Measurements from ENCODE around the gene C1QTNF3.
A peak's percentile ranks its signal among the peaks of the same experiment; 100 is the strongest.
"Not testable (repeated sequence)": the region's sequence is repeated elsewhere in the genome, so short reads cannot be mapped to it uniquely, and the experiment has no call there.

C1QTNF3 gene

GRCh38 chr5:34040472-34040871 is 2.5 kb downstream of the C1QTNF3 start:
- H3K4me1 ChIP-seq (ENCODE audit: control insufficient read depth in 2 of 2, insufficient read depth in 2 of 2, low read length in 2 of 2), result peaks cover under 1 to 3% of the 10 kb centered on the region in 2 donors

GRCh38 chr5:34039398-34040157 is 3.4 kb downstream of the C1QTNF3 start:
- Histone ChIP-seq H3K9me3 (ENCODE audit: control insufficient read depth in 2 of 2, low read length in 2 of 2) (no peaks in the 10 kb centered on the region), H3K27ac (ENCODE audit: low read depth in 2 of 2, low read length in 2 of 2) (no peak overlapping the region), H3K4me1 (ENCODE audit: control insufficient read depth in 2 of 2, insufficient read depth in 2 of 2, low read length in 2 of 2) (peaks cover 9% of the 10 kb centered on the region in 2 donors), H3K4me3 (ENCODE audit: low read length in 2 of 2) (no peak overlapping the region), H3K27me3 (ENCODE audit: control insufficient read depth in 2 of 2, insufficient read depth in 2 of 2, low read length in 2 of 2) (no peaks in the 10 kb centered on the region), H3K9ac (ENCODE audit: low read depth in 1 of 2, low read length in 2 of 2) (no peak overlapping the region), H3K36me3 (ENCODE audit: control insufficient read depth in 2 of 2, insufficient read depth in 2 of 2, low read length in 2 of 2) (peaks cover 2 to 6% of the 10 kb centered on the region in 2 donors)

More at GRCh38 chr5:34040472-34040871, 2.5 kb downstream of the C1QTNF3 start:
- Histone ChIP-seq H3K27ac (ENCODE audit: low read depth in 2 of 2, low read length in 2 of 2) (no peak overlapping the region), H3K27me3 (ENCODE audit: control insufficient read depth in 2 of 2, insufficient read depth in 2 of 2, low read length in 2 of 2) (no peaks in the 10 kb centered on the region), H3K9me3 (ENCODE audit: control insufficient read depth in 2 of 2, low read length in 2 of 2) (no peaks in the 10 kb centered on the region), H3K36me3 (ENCODE audit: control insufficient read depth in 2 of 2, insufficient read depth in 2 of 2, low read length in 2 of 2) (no peaks in the 10 kb centered on the region), H3K9ac (ENCODE audit: low read depth in 1 of 2, low read length in 2 of 2) (no peak overlapping the region), H3K4me3 (ENCODE audit: low read length in 2 of 2) (no peak overlapping the region)

- Histone ChIP-seq H3K4me1 (ENCODE audit: control insufficient read depth in 2 of 2, insufficient read depth in 2 of 2, low read length in 2 of 2) (peaks cover 9% of the 10 kb centered on the region in 2 donors), H3K9ac (ENCODE audit: low read depth in 1 of 2, low read length in 2 of 2) (no peak overlapping the region), H3K36me3 (ENCODE audit: control insufficient read depth in 2 of 2, insufficient read depth in 2 of 2, low read length in 2 of 2) (peaks cover 2 to 6% of the 10 kb centered on the region in 2 donors), H3K9me3 (ENCODE audit: control insufficient read depth in 2 of 2, low read length in 2 of 2) (no peaks in the 10 kb centered on the region), H3K27me3 (ENCODE audit: control insufficient read depth in 2 of 2, insufficient read depth in 2 of 2, low read length in 2 of 2) (no peaks in the 10 kb centered on the region), H3K4me3 (ENCODE audit: low read length in 2 of 2) (no peak overlapping the region), H3K27ac (ENCODE audit: low read depth in 2 of 2, low read length in 2 of 2) (no peak overlapping the region)
Observed at GRCh38 chr5:34038838-34039237, 4.2 kb downstream of the C1QTNF3 start.

DNA sequence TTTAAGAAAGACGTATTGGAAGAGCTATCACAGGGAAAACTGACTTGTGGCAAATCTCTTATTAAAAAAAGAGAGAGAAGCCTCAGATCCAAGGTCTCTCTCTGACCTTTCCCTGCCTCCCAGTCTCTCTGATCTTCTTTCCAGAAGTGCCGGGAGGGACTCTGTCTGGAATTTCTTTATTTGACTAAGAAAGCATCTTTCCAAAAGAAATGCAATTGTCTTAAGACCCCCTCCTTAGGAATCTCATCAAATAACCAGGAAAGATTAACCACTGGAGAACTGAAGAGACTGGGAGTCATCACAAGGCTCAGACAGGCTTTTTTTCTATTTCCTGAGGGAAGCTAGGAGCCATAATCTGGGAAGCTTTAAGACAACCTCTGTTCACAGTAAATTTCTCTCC is 4.6 kb downstream of the C1QTNF3 start:
- peaks cover 2 to 6% of the 10 kb centered on the region in 2 donors for H3K36me3 ChIP-seq (ENCODE audit: control insufficient read depth in 2 of 2, insufficient read depth in 2 of 2, low read length in 2 of 2)
- H3K27me3 ChIP-seq (ENCODE audit: control insufficient read depth in 2 of 2, insufficient read depth in 2 of 2, low read length in 2 of 2), result no peaks in the 10 kb centered on the region
- H3K27ac ChIP-seq (ENCODE audit: low read depth in 2 of 2, low read length in 2 of 2), result no peak overlapping the region
- no peaks in the 10 kb centered on the region for H3K9me3 ChIP-seq (ENCODE audit: control insufficient read depth in 2 of 2, low read length in 2 of 2)
- peaks cover 9% of the 10 kb centered on the region in 2 donors for H3K4me1 ChIP-seq (ENCODE audit: control insufficient read depth in 2 of 2, insufficient read depth in 2 of 2, low read length in 2 of 2)
- H3K9ac ChIP-seq (ENCODE audit: low read depth in 1 of 2, low read length in 2 of 2), result no peak overlapping the region
- H3K4me3 ChIP-seq (ENCODE audit: low read length in 2 of 2), result no peak overlapping the region

GRCh38 chr5:34037726-34038125 is 5.3 kb downstream of the C1QTNF3 start:
- H3K9ac ChIP-seq (ENCODE audit: low read depth in 1 of 2, low read length in 2 of 2), result no peak overlapping the region
- H3K36me3 ChIP-seq (ENCODE audit: control insufficient read depth in 2 of 2, insufficient read depth in 2 of 2, low read length in 2 of 2), result peaks cover 2 to 6% of the 10 kb centered on the region in 2 donors
- peaks cover 9% of the 10 kb centered on the region in 2 donors for H3K4me1 ChIP-seq (ENCODE audit: control insufficient read depth in 2 of 2, insufficient read depth in 2 of 2, low read length in 2 of 2)
- H3K27ac ChIP-seq (ENCODE audit: low read depth in 2 of 2, low read length in 2 of 2), result peak overlapping the region in 1 of 2 donors; percentile 7
- H3K4me3 ChIP-seq (ENCODE audit: low read length in 2 of 2), result no peak overlapping the region
- H3K9me3 ChIP-seq (ENCODE audit: control insufficient read depth in 2 of 2, low read length in 2 of 2), result no peaks in the 10 kb centered on the region
- H3K27me3 ChIP-seq (ENCODE audit: control insufficient read depth in 2 of 2, insufficient read depth in 2 of 2, low read length in 2 of 2), result no peaks in the 10 kb centered on the region

DNA sequence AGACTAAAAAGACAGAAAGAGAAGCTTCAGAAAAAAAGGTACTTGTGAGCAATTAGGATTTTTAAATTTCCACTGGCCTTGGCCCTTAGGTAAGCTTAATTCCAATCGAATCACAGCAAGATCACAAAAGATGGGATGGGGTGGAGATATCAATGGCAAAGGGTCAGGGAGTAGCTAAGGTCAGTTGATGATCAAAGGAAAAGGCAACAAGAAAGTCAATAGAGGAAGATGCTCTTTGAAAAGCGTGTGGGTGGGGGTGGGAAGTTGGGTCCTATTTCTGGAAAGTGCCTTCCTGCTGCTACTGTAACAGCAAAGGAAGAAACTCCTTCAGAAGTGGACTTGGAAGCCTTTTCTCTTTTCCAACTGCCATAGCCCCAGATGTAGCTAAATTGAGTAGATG is 7.3 kb downstream of the C1QTNF3 start:
- H3K4me1 ChIP-seq (ENCODE audit: control insufficient read depth in 2 of 2, insufficient read depth in 2 of 2, low read length in 2 of 2), result peaks cover 6 to 9% of the 10 kb centered on the region in 2 donors
- no peak overlapping the region for H3K27ac ChIP-seq (ENCODE audit: low read depth in 2 of 2, low read length in 2 of 2)
- no peak overlapping the region for H3K4me3 ChIP-seq (ENCODE audit: low read length in 2 of 2)
- no peaks in the 10 kb centered on the region for H3K27me3 ChIP-seq (ENCODE audit: control insufficient read depth in 2 of 2, insufficient read depth in 2 of 2, low read length in 2 of 2)
- H3K36me3 ChIP-seq (ENCODE audit: control insufficient read depth in 2 of 2, insufficient read depth in 2 of 2, low read length in 2 of 2), result peaks cover 2 to 6% of the 10 kb centered on the region in 2 donors
- no peak overlapping the region for H3K9ac ChIP-seq (ENCODE audit: low read depth in 1 of 2, low read length in 2 of 2)
- H3K9me3 ChIP-seq (ENCODE audit: control insufficient read depth in 2 of 2, low read length in 2 of 2), result no peaks in the 10 kb centered on the region

- H3K36me3 ChIP-seq (ENCODE audit: control insufficient read depth in 2 of 2, insufficient read depth in 2 of 2, low read length in 2 of 2), result peaks cover 2 to 6% of the 10 kb centered on the region in 2 donors
- peak overlapping the region; percentile 44 to 64 for H3K27ac ChIP-seq (ENCODE audit: low read depth in 2 of 2, low read length in 2 of 2)
- no peaks in the 10 kb centered on the region for H3K27me3 ChIP-seq (ENCODE audit: control insufficient read depth in 2 of 2, insufficient read depth in 2 of 2, low read length in 2 of 2)
- H3K4me1 ChIP-seq (ENCODE audit: control insufficient read depth in 2 of 2, insufficient read depth in 2 of 2, low read length in 2 of 2), result peaks cover 6 to 9% of the 10 kb centered on the region in 2 donors
- peak overlapping the region in 1 of 2 donors; percentile 7 for H3K4me3 ChIP-seq (ENCODE audit: low read length in 2 of 2)
- H3K9me3 ChIP-seq (ENCODE audit: control insufficient read depth in 2 of 2, low read length in 2 of 2), result no peaks in the 10 kb centered on the region
- H3K9ac ChIP-seq (ENCODE audit: low read depth in 1 of 2, low read length in 2 of 2), result no peak overlapping the region
Observed at GRCh38 chr5:34034534-34035327, 8.3 kb downstream of the C1QTNF3 start.

GRCh38 chr5:34031966-34032365 is 11.0 kb downstream of the C1QTNF3 start:
- no peak overlapping the region for H3K4me3 ChIP-seq (ENCODE audit: low read length in 2 of 2)
- no peak overlapping the region for H3K27ac ChIP-seq (ENCODE audit: low read depth in 2 of 2, low read length in 2 of 2)
- peaks cover 6 to 9% of the 10 kb centered on the region in 2 donors for H3K4me1 ChIP-seq (ENCODE audit: control insufficient read depth in 2 of 2, insufficient read depth in 2 of 2, low read length in 2 of 2)
- peaks cover 2 to 6% of the 10 kb centered on the region in 2 donors for H3K36me3 ChIP-seq (ENCODE audit: control insufficient read depth in 2 of 2, insufficient read depth in 2 of 2, low read length in 2 of 2)
- H3K9ac ChIP-seq (ENCODE audit: low read depth in 1 of 2, low read length in 2 of 2), result no peak overlapping the region
- no peaks in the 10 kb centered on the region for H3K27me3 ChIP-seq (ENCODE audit: control insufficient read depth in 2 of 2, insufficient read depth in 2 of 2, low read length in 2 of 2)
- H3K9me3 ChIP-seq (ENCODE audit: control insufficient read depth in 2 of 2, low read length in 2 of 2), result no peaks in the 10 kb centered on the region

- H3K36me3 ChIP-seq (ENCODE audit: control insufficient read depth in 2 of 2, insufficient read depth in 2 of 2, low read length in 2 of 2), result peaks cover 2 to 6% of the 10 kb centered on the region in 2 donors
- no peaks in the 10 kb centered on the region for H3K27me3 ChIP-seq (ENCODE audit: control insufficient read depth in 2 of 2, insufficient read depth in 2 of 2, low read length in 2 of 2)
Observed at GRCh38 chr5:34031117-34031516, 11.9 kb downstream of the C1QTNF3 start.

DNA sequence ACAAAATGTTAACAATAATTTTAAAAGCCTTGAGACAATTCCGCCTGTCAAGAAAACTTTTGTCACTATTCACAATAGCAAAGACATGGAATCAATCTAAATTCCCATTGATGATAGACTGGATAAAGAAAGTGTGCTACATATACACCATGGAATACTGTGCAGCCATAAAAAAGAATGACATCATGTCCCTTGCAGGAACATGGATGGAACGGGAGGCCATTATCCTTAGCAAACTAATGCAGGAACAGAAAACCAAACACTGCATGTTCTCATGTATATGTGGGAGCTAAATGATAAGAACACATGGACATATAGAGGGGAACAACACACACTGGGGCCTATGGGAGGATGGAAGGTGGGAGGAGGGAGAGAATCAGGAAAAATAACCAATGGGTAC is 12.4 kb downstream of the C1QTNF3 start:
- not testable (repeated sequence) for H3K9ac ChIP-seq (ENCODE audit: low read depth in 1 of 2, low read length in 2 of 2); H3K27me3 ChIP-seq (ENCODE audit: control insufficient read depth in 2 of 2, insufficient read depth in 2 of 2, low read length in 2 of 2); H3K36me3 ChIP-seq (ENCODE audit: control insufficient read depth in 2 of 2, insufficient read depth in 2 of 2, low read length in 2 of 2); H3K27ac ChIP-seq (ENCODE audit: low read depth in 2 of 2, low read length in 2 of 2); H3K4me1 ChIP-seq (ENCODE audit: control insufficient read depth in 2 of 2, insufficient read depth in 2 of 2, low read length in 2 of 2); H3K4me3 ChIP-seq (ENCODE audit: low read length in 2 of 2); H3K9me3 ChIP-seq (ENCODE audit: control insufficient read depth in 2 of 2, low read length in 2 of 2)

More at GRCh38 chr5:34031117-34031516, 11.9 kb downstream of the C1QTNF3 start:
- no peak overlapping the region for H3K9ac ChIP-seq (ENCODE audit: low read depth in 1 of 2, low read length in 2 of 2)
- H3K4me3 ChIP-seq (ENCODE audit: low read length in 2 of 2), result no peak overlapping the region
- H3K4me1 ChIP-seq (ENCODE audit: control insufficient read depth in 2 of 2, insufficient read depth in 2 of 2, low read length in 2 of 2), result peaks cover 6 to 9% of the 10 kb centered on the region in 2 donors
- H3K27ac ChIP-seq (ENCODE audit: low read depth in 2 of 2, low read length in 2 of 2), result no peak overlapping the region
- H3K9me3 ChIP-seq (ENCODE audit: control insufficient read depth in 2 of 2, low read length in 2 of 2), result no peaks in the 10 kb centered on the region
